ENCODE data around the gene HOXD10. TPM values are rescaled to one million over a fixed set of nuclear protein-coding genes. Genes with fewer than 3 reads are reported as not detected.

HOXD10 gene
- total RNA-seq, 2 experiments from 2014 or later: not detected

GRCh38 chr2:176088048-176088936 lies 28.3 kb upstream of the HOXD10 start:
- no peak for DNase-seq (ENCODE audit: low spot score)
- TF ChIP-seq CTCF (conservative IDR thresholded peaks at IDR 0.05; ENCODE audit: low read length) (no peak), EZH2phosphoT487 (IDR thresholded peaks at IDR 0.05; ENCODE audit: borderline replicate concordance, low read depth, low read length) (no peak)
- ChIA-PET CTCF (ENCODE audit: unreplicated experiment) (no interaction called here), POLR2A (no interaction called here)
- Histone ChIP-seq H4K20me1 (ENCODE audit: insufficient read depth, low read length) (no peaks in the 10 kb centered on the region), H3K4me2 (ENCODE audit: low read length) (no peak overlapping the region), H3K9me3 (ENCODE audit: low read length) (no peaks in the 10 kb centered on the region), H3K36me3 (ENCODE audit: insufficient read depth, low read length) (no peaks in the 10 kb centered on the region), H3K79me2 (ENCODE audit: insufficient read depth, low read depth, low read length) (no peaks in the 10 kb centered on the region), H3K9me2 (ENCODE audit: insufficient read depth, low read length) (no peaks in the 10 kb centered on the region), H2AFZ (ENCODE audit: low read length) (no peak overlapping the region), H3K27ac (ENCODE audit: low read depth, low read length, poor library complexity, severe bottlenecking) (no peak overlapping the region), H3K4me1 (ENCODE audit: insufficient read depth, low read length, poor library complexity, severe bottlenecking) (no peaks in the 10 kb centered on the region), H3K4me3 (ENCODE audit: low read depth, low read length, poor library complexity, severe bottlenecking) (no peak overlapping the region)
- intact Hi-C loops (cut with micrococcal nuclease; ENCODE audit: unreplicated experiment): no loop called here
- no TSS peak for BruUV-seq (replicated peaks)

- no peaks in the 10 kb centered on the region for H3K9me2 ChIP-seq (ENCODE audit: insufficient read depth, low read length)
- H3K4me1 ChIP-seq (ENCODE audit: insufficient read depth, low read length, poor library complexity, severe bottlenecking): no peaks in the 10 kb centered on the region
- TF ChIP-seq EZH2phosphoT487 (IDR thresholded peaks at IDR 0.05; ENCODE audit: borderline replicate concordance, low read depth, low read length): no peak
- no peak for TF ChIP-seq CTCF (conservative IDR thresholded peaks at IDR 0.05; ENCODE audit: low read length)
- H3K79me2 ChIP-seq (ENCODE audit: insufficient read depth, low read depth, low read length): no peaks in the 10 kb centered on the region
- POLR2A ChIA-PET: no interaction called here
- H3K4me2 ChIP-seq (ENCODE audit: low read length): no peak overlapping the region
- H2AFZ ChIP-seq (ENCODE audit: low read length): no peak overlapping the region
- BruUV-seq (replicated peaks): no TSS peak
- H3K9me3 ChIP-seq (ENCODE audit: low read length): no peaks in the 10 kb centered on the region
- no peak overlapping the region for H3K4me3 ChIP-seq (ENCODE audit: low read depth, low read length, poor library complexity, severe bottlenecking)
- H3K36me3 ChIP-seq (ENCODE audit: insufficient read depth, low read length): no peaks in the 10 kb centered on the region
- CTCF ChIA-PET (ENCODE audit: unreplicated experiment): no interaction called here
- H4K20me1 ChIP-seq (ENCODE audit: insufficient read depth, low read length): no peaks in the 10 kb centered on the region
- no peak for DNase-seq (ENCODE audit: low spot score)
- intact Hi-C loops (cut with micrococcal nuclease; ENCODE audit: unreplicated experiment): no loop called here
- H3K27ac ChIP-seq (ENCODE audit: low read depth, low read length, poor library complexity, severe bottlenecking): no peak overlapping the region
These were observed 27.4 kb upstream of the HOXD10 start for GRCh38 chr2:176088937-176089842.
